ENCODE results near the gene CDPF1. TPM values are rescaled to one million over a fixed set of nuclear protein-coding genes. Genes with fewer than 3 reads are reported as not detected.

CDPF1 gene
- total RNA-seq, 1 donor from 2014 or later = 22.1 TPM

GRCh38 chr22:46290843-46291785 lies 41.0 kb upstream of the CDPF1 start:
- Histone ChIP-seq H3K9me3 (no peaks in the 10 kb centered on the region), H3K27me3 (no peaks in the 10 kb centered on the region), H3K27ac (no peak overlapping the region), H3K36me3 (peaks cover 0 to 28% of the 10 kb centered on the region in 2 donors), H3K4me3 (no peak overlapping the region), H3K4me1 (peaks cover 8% of the 10 kb centered on the region)
- DNase-seq (ENCODE audit: extremely low spot score in 2 of 2) = no peak
- intact Hi-C loops (cut with DNase I) = loop anchor here (10.0 kb wide), 1 partner anchor 296 kb away; no protein-coding TSS in a partner anchor
- TF ChIP-seq POLR2A (IDR thresholded peaks at IDR 0.05) = no peak
- TF ChIP-seq POLR2AphosphoS5 (IDR thresholded peaks at IDR 0.05; ENCODE audit: insufficient read depth in 1 of 2, low read depth in 1 of 2) = no peak

- no peak for TF ChIP-seq CTCF (IDR thresholded peaks at IDR 0.05)
- TF ChIP-seq POLR2AphosphoS5 (IDR thresholded peaks at IDR 0.05; ENCODE audit: insufficient read depth in 1 of 2, low read depth in 1 of 2) = no peak
- no peak for TF ChIP-seq POLR2A (IDR thresholded peaks at IDR 0.05)
- no peaks in the 10 kb centered on the region for H3K4me1 ChIP-seq
- H3K9me3 ChIP-seq = no peaks in the 10 kb centered on the region
- intact Hi-C loops (cut with DNase I) = loop anchor here (10.0 kb wide), 1 partner anchor 295 kb away; no protein-coding TSS in a partner anchor
- DNase-seq (ENCODE audit: extremely low spot score in 2 of 2) = no peak
- no peak overlapping the region for H3K4me3 ChIP-seq
- no peak overlapping the region for H3K27ac ChIP-seq
- peaks cover 0 to 35% of the 10 kb centered on the region in 2 donors for H3K36me3 ChIP-seq
- no peaks in the 10 kb centered on the region for H3K27me3 ChIP-seq
Measured at GRCh38 chr22:46290121-46290842, 40.2 kb upstream of the CDPF1 start.

- Histone ChIP-seq H3K36me3 (peaks cover 0 to 44% of the 10 kb centered on the region in 2 donors), H3K27ac (no peak overlapping the region), H3K4me3 (no peak overlapping the region), H3K4me1 (no peaks in the 10 kb centered on the region), H3K27me3 (no peaks in the 10 kb centered on the region), H3K9me3 (no peaks in the 10 kb centered on the region)
- DNase-seq (ENCODE audit: extremely low spot score in 2 of 2) = no peak
- TF ChIP-seq POLR2A (IDR thresholded peaks at IDR 0.05) = no peak
- TF ChIP-seq POLR2AphosphoS5 (IDR thresholded peaks at IDR 0.05; ENCODE audit: insufficient read depth in 1 of 2, low read depth in 1 of 2) = no peak
- no peak for TF ChIP-seq CTCF (IDR thresholded peaks at IDR 0.05)
- intact Hi-C loops (cut with DNase I) = no loop called here
Measured at GRCh38 chr22:46289244-46289891, 39.3 kb upstream of the CDPF1 start.

GRCh38 chr22:46288846-46289243 lies 38.8 kb upstream of the CDPF1 start:
- Histone ChIP-seq H3K27ac (no peak overlapping the region), H3K27me3 (no peaks in the 10 kb centered on the region), H3K9me3 (no peaks in the 10 kb centered on the region), H3K4me1 (no peaks in the 10 kb centered on the region), H3K36me3 (peaks cover 0 to 49% of the 10 kb centered on the region in 2 donors), H3K4me3 (no peak overlapping the region)
- TF ChIP-seq POLR2A (IDR thresholded peaks at IDR 0.05) (no peak), CTCF (IDR thresholded peaks at IDR 0.05) (no peak), POLR2AphosphoS5 (IDR thresholded peaks at IDR 0.05; ENCODE audit: insufficient read depth in 1 of 2, low read depth in 1 of 2) (no peak)
- DNase-seq (ENCODE audit: extremely low spot score in 2 of 2) = no peak
- intact Hi-C loops (cut with DNase I) = no loop called here
